Mucosa of rectum (tissue), 2 donors: Measurements from ENCODE around the gene JAML.

Source experiments
- H3K27ac ChIP-seq, 2 donors: one replicate each; pipeline ENCODE4 v1.7.0; 2013; ENCODE audit warnings: inconsistent platforms in 2 of 2, low read depth in 2 of 2, low read length in 2 of 2
- H3K27me3 ChIP-seq, 2 donors: one replicate each; pipeline ENCODE4 v1.7.0; 2013; ENCODE audit warnings: low read length in 2 of 2; ENCODE audit not compliant: control insufficient read depth in 2 of 2, insufficient read depth in 2 of 2
- H3K36me3 ChIP-seq, 2 donors: one replicate each; pipeline ENCODE4 v1.7.0; 2013; ENCODE audit warnings: low read length in 2 of 2; ENCODE audit not compliant: control insufficient read depth in 2 of 2, insufficient read depth in 2 of 2
- H3K4me1 ChIP-seq, 2 donors: one replicate each; pipeline ENCODE4 v1.7.0; 2013; ENCODE audit warnings: low read length in 2 of 2, mild to moderate bottlenecking in 1 of 2; ENCODE audit not compliant: control insufficient read depth in 2 of 2, insufficient read depth in 2 of 2
- H3K4me3 ChIP-seq, 2 donors: one replicate each; pipeline ENCODE4 v1.7.0; 2013; ENCODE audit warnings: low read length in 2 of 2
- H3K9ac ChIP-seq, 2 donors: one replicate each; pipeline ENCODE4 v1.7.0; 2013; ENCODE audit warnings: low read length in 2 of 2, low read depth in 1 of 2, mild to moderate bottlenecking in 1 of 2
- H3K9me3 ChIP-seq, 2 donors: one replicate each; pipeline ENCODE4 v1.7.0; 2013; ENCODE audit warnings: low read length in 2 of 2; ENCODE audit not compliant: control insufficient read depth in 2 of 2
- donor health status: healthy.
- donor health status: Normal muscosa, but diverticular disease.

JAML gene

GRCh38 chr11:118170882-118171268 is 53.9 kb downstream of the JAML start:
- H3K36me3 ChIP-seq, result no peaks in the 10 kb centered on the region
- H3K27ac ChIP-seq, result no peak overlapping the region
- H3K27me3 ChIP-seq, result peaks cover 10 to 13% of the 10 kb centered on the region in 2 donors
- H3K4me3 ChIP-seq, result no peak overlapping the region
- no peak overlapping the region for H3K9ac ChIP-seq
- no peaks in the 10 kb centered on the region for H3K9me3 ChIP-seq
- H3K4me1 ChIP-seq, result peaks cover 2 to 11% of the 10 kb centered on the region in 2 donors

GRCh38 chr11:118170231-118170630 is 54.6 kb downstream of the JAML start:
- Histone ChIP-seq H3K36me3 (no peaks in the 10 kb centered on the region), H3K4me1 (peaks cover 2 to 11% of the 10 kb centered on the region in 2 donors), H3K9me3 (no peaks in the 10 kb centered on the region), H3K9ac (no peak overlapping the region), H3K27ac (no peak overlapping the region), H3K27me3 (peaks cover 10 to 13% of the 10 kb centered on the region in 2 donors), H3K4me3 (no peak overlapping the region)

GRCh38 chr11:118169300-118170140 is 55.3 kb downstream of the JAML start:
- no peak overlapping the region for H3K9ac ChIP-seq
- no peak overlapping the region for H3K27ac ChIP-seq

GRCh38 chr11:118168751-118169150 is 56.1 kb downstream of the JAML start:
- Histone ChIP-seq H3K9ac (no peak overlapping the region), H3K36me3 (no peaks in the 10 kb centered on the region), H3K27ac (no peak overlapping the region), H3K9me3 (no peaks in the 10 kb centered on the region), H3K4me1 (peaks cover 2 to 9% of the 10 kb centered on the region in 2 donors), H3K4me3 (no peak overlapping the region), H3K27me3 (peaks cover 10 to 13% of the 10 kb centered on the region in 2 donors)

More at GRCh38 chr11:118169300-118170140, 55.3 kb downstream of the JAML start:
- Histone ChIP-seq H3K4me3 (no peak overlapping the region), H3K9me3 (no peaks in the 10 kb centered on the region), H3K36me3 (no peaks in the 10 kb centered on the region), H3K27me3 (peaks cover 10 to 13% of the 10 kb centered on the region in 2 donors), H3K4me1 (peaks cover 2 to 9% of the 10 kb centered on the region in 2 donors)

GRCh38 chr11:118168316-118168715 is 56.5 kb downstream of the JAML start:
- no peaks in the 10 kb centered on the region for H3K9me3 ChIP-seq
- H3K4me3 ChIP-seq, result no peak overlapping the region
- H3K9ac ChIP-seq, result no peak overlapping the region
- no peak overlapping the region for H3K27ac ChIP-seq
- H3K27me3 ChIP-seq, result peaks cover 10 to 13% of the 10 kb centered on the region in 2 donors
- no peaks in the 10 kb centered on the region for H3K36me3 ChIP-seq
- peaks cover 2 to 9% of the 10 kb centered on the region in 2 donors for H3K4me1 ChIP-seq

- H3K36me3 ChIP-seq, result no peaks in the 10 kb centered on the region
- H3K27me3 ChIP-seq, result peaks cover 10 to 13% of the 10 kb centered on the region in 2 donors
- H3K4me1 ChIP-seq, result peaks cover 2 to 9% of the 10 kb centered on the region in 2 donors
- H3K4me3 ChIP-seq, result no peak overlapping the region
- H3K27ac ChIP-seq, result no peak overlapping the region
- H3K9me3 ChIP-seq, result no peaks in the 10 kb centered on the region
- no peak overlapping the region for H3K9ac ChIP-seq
Observed at GRCh38 chr11:118167906-118168305, 56.9 kb downstream of the JAML start.

GRCh38 chr11:118167253-118167652 is 57.6 kb downstream of the JAML start:
- Histone ChIP-seq H3K9ac (no peak overlapping the region), H3K9me3 (no peaks in the 10 kb centered on the region), H3K4me1 (peaks cover 2 to 9% of the 10 kb centered on the region in 2 donors), H3K4me3 (no peak overlapping the region), H3K27me3 (peaks cover 13 to 19% of the 10 kb centered on the region in 2 donors), H3K27ac (no peak overlapping the region), H3K36me3 (no peaks in the 10 kb centered on the region)

- Histone ChIP-seq H3K36me3 (no peaks in the 10 kb centered on the region), H3K4me1 (peaks cover 0 to 5% of the 10 kb centered on the region in 2 donors), H3K9ac (no peak overlapping the region), H3K27me3 (peaks cover 10 to 19% of the 10 kb centered on the region in 2 donors), H3K9me3 (no peaks in the 10 kb centered on the region), H3K27ac (no peak overlapping the region), H3K4me3 (no peak overlapping the region)
Observed at GRCh38 chr11:118166641-118167040, 58.2 kb downstream of the JAML start.

GRCh38 chr11:118164885-118165284 is 59.9 kb downstream of the JAML start:
- no peak overlapping the region for H3K4me3 ChIP-seq
- H3K36me3 ChIP-seq, result no peaks in the 10 kb centered on the region
- H3K27me3 ChIP-seq, result peaks cover 10 to 17% of the 10 kb centered on the region in 2 donors
- no peaks in the 10 kb centered on the region for H3K9me3 ChIP-seq
- no peaks in the 10 kb centered on the region for H3K4me1 ChIP-seq
- no peak overlapping the region for H3K9ac ChIP-seq
- no peak overlapping the region for H3K27ac ChIP-seq

- no peaks in the 10 kb centered on the region for H3K9me3 ChIP-seq
- no peaks in the 10 kb centered on the region for H3K4me1 ChIP-seq
- peaks cover 11 to 12% of the 10 kb centered on the region in 2 donors for H3K27me3 ChIP-seq
- H3K4me3 ChIP-seq, result no peak overlapping the region
- H3K36me3 ChIP-seq, result no peaks in the 10 kb centered on the region
- no peak overlapping the region for H3K9ac ChIP-seq
- H3K27ac ChIP-seq, result no peak overlapping the region
Observed at GRCh38 chr11:118163494-118163893, 61.3 kb downstream of the JAML start.
